SK-N-MC (cell line): Measurements from ENCODE around the gene FASTKD1.
"Not testable (repeated sequence)": the region's sequence is repeated elsewhere in the genome, so short reads cannot be mapped to it uniquely, and the experiment has no call there.

Source experiments
- EZH2 ChIP-seq: fragments of 200-600 bp; sonication (generic); IDR thresholded peaks from one replicate; pipeline ENCODE4 v1.6.1; 2017; ENCODE audit warnings: antibody characterized with exemption
- FOXP2 ChIP-seq: optimal IDR thresholded peaks from 2 replicates; pipeline ENCODE3; 2011; ENCODE audit warnings: mild to moderate bottlenecking, moderate library complexity; ENCODE audit not compliant: insufficient read depth; ENCODE audit errors: extremely low read length, control extremely low read depth
- POLR2AphosphoS5 ChIP-seq: IDR thresholded peaks from 2 replicates; pipeline ENCODE4 v1.6.1; 2012; ENCODE audit warnings: mild to moderate bottlenecking, low read depth, low read length, borderline replicate concordance

- not testable (repeated sequence) for TF ChIP-seq POLR2AphosphoS5, EZH2, FOXP2
Measured at GRCh38 chr2:169562084-169562483, 11.6 kb downstream of the FASTKD1 start.
